ENCODE results near the gene YIPF4.

DNA sequence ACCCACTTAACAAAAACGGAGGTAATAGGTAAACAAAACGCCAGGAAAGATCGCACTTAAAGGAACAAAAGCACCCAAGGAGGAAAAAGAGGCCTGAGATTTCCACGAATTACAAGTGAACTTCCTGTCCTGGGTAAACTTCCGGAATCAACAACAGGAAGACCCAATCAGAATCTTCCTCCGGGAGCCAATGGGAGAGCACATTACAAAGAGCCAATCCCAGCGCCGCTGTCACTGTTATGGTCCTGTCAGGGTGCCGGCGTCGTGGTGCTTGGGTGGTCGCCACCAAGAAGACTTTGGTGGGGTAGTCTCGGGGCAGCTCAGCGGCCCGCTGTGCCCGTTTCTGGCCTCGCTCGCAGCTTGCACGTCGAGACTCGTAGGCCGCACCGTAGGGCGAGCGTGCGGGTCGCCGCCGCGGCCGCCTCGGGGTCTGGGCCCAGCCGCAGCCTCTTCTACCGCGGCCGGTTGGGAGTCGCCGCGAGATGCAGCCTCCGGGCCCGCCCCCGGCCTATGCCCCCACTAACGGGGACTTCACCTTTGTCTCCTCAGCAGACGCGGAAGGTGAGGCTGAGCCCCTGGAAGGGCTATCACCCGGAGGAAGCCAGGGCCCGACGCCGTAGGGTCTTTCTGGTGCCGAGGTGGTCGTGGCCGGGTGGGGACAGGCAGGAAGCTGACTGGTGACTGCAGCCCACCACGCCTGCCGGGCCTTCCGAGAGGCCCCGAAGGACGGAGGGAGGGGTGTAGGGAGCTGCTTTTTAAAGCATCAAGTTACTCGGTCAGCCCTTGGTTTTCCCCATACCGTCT lies at the start of gene YIPF4:
- TF ChIP-seq, protein P1, sequence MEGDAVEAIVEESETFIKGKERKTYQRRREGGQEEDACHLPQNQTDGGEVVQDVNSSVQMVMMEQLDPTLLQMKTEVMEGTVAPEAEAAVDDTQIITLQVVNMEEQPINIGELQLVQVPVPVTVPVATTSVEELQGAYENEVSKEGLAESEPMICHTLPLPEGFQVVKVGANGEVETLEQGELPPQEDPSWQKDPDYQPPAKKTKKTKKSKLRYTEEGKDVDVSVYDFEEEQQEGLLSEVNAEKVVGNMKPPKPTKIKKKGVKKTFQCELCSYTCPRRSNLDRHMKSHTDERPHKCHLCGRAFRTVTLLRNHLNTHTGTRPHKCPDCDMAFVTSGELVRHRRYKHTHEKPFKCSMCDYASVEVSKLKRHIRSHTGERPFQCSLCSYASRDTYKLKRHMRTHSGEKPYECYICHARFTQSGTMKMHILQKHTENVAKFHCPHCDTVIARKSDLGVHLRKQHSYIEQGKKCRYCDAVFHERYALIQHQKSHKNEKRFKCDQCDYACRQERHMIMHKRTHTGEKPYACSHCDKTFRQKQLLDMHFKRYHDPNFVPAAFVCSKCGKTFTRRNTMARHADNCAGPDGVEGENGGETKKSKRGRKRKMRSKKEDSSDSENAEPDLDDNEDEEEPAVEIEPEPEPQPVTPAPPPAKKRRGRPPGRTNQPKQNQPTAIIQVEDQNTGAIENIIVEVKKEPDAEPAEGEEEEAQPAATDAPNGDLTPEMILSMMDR (IDR thresholded peaks at IDR 0.05), result no peak
- TF ChIP-seq POLR2AphosphoS5 (IDR thresholded peaks at IDR 0.05; ENCODE audit: insufficient read depth in 1 of 2, low read depth in 1 of 2) (peak; percentile 78 to 87), POLR2A (IDR thresholded peaks at IDR 0.05) (no peak)

Data from vagina (tissue), 2 donors.